Amniotic stem cell (primary cell): ENCODE measurements around the gene SPIN2B.

Experiments
- DNase-seq: peaks from one replicate; lab custom pipeline; 2025; lab: John Stamatoyannopoulos, UW

The SPIN2B gene

GRCh38 chrX:57070185-57070984, 51.0 kb downstream of the SPIN2B start:
- no peak for DNase-seq
